Endothelial cell of umbilical vein (primary cell): ENCODE results near the gene ZNF420.

ENCODE experiments used
- EZH2 ChIP-seq: IDR thresholded peaks from 2 replicates; pipeline ENCODE4 v1.6.1; 2012; ENCODE audit warnings: borderline replicate concordance, low read depth, mild to moderate bottlenecking, moderate library complexity, low read length, inconsistent platforms; ENCODE audit not compliant: severe bottlenecking
- GATA2 ChIP-seq: IDR thresholded peaks from 2 replicates; pipeline ENCODE4 v1.7.0; 2011; ENCODE audit warnings: low read depth, mild to moderate bottlenecking, moderate library complexity, mixed read lengths, low read length; ENCODE audit not compliant: insufficient read length, insufficient read depth
- JUN ChIP-seq: IDR thresholded peaks from 2 replicates; pipeline ENCODE4 v1.6.1; 2011; ENCODE audit warnings: borderline replicate concordance, low read depth; ENCODE audit not compliant: insufficient read length, insufficient read depth
- MAX ChIP-seq: IDR thresholded peaks from 2 replicates; pipeline ENCODE4 v1.6.1; 2011; ENCODE audit not compliant: insufficient read depth, insufficient read length
- MYC ChIP-seq: IDR thresholded peaks from one replicate; pipeline ENCODE4 v1.6.1; 2011; ENCODE audit warnings: mild to moderate bottlenecking, low read depth, low read length
- POLR2A ChIP-seq: IDR thresholded peaks from 2 replicates; pipeline ENCODE4 v1.6.1; 2012; ENCODE audit warnings: low read depth, mild to moderate bottlenecking, control low read depth, low read length
- POLR2AphosphoS5 ChIP-seq: IDR thresholded peaks from 2 replicates; pipeline ENCODE4 v1.6.1; 2012; ENCODE audit warnings: low read depth, mild to moderate bottlenecking, control low read depth, low read length, moderate library complexity; ENCODE audit not compliant: insufficient read depth
- TF ChIP-seq, protein P1 (sequence below), 2 donors: IDR thresholded peaks; 1 replicate in 1 of 2; 2 replicates in 1 of 2; pipeline ENCODE4 v1.5.1; 2011; ENCODE audit warnings: low read length in 2 of 2, mild to moderate bottlenecking in 2 of 2, moderate library complexity in 2 of 2, control low read depth in 1 of 2, inconsistent platforms in 1 of 2, low read depth in 1 of 2; ENCODE audit not compliant: insufficient read depth in 1 of 2; ENCODE audit errors: extremely low read depth in 1 of 2

DNA sequence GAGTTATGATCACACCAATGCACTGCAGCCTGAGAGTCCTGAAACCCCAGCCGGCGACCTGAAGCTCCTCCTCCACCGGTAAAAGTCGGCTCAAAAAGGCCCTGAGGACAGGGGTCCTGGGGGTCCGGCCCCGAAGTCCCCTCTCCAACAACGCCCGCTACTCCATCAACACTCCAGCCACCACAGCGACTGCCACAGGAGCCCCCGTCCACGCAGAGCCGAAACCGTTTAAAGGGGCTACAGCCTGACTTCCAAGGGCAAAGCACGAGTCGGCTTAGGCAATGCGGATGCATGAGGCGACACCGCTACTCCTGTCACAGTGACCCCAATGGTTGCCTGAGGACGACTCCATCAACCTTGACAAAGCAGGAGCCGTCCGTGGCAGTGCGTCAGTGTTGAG, 22.9 kb upstream of the ZNF420 start:
- TF ChIP-seq POLR2AphosphoS5 (no peak), POLR2A (no peak), EZH2 (no peak), MYC (no peak), MAX (no peak), JUN (no peak), GATA2 (no peak)
- TF ChIP-seq, protein P1, sequence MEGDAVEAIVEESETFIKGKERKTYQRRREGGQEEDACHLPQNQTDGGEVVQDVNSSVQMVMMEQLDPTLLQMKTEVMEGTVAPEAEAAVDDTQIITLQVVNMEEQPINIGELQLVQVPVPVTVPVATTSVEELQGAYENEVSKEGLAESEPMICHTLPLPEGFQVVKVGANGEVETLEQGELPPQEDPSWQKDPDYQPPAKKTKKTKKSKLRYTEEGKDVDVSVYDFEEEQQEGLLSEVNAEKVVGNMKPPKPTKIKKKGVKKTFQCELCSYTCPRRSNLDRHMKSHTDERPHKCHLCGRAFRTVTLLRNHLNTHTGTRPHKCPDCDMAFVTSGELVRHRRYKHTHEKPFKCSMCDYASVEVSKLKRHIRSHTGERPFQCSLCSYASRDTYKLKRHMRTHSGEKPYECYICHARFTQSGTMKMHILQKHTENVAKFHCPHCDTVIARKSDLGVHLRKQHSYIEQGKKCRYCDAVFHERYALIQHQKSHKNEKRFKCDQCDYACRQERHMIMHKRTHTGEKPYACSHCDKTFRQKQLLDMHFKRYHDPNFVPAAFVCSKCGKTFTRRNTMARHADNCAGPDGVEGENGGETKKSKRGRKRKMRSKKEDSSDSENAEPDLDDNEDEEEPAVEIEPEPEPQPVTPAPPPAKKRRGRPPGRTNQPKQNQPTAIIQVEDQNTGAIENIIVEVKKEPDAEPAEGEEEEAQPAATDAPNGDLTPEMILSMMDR (IDR thresholded peaks at IDR 0.05; ENCODE audit: extremely low read depth in 1 of 2, insufficient read depth in 1 of 2, low read depth in 1 of 2, low read length in 2 of 2): no peak
